HG02852 (cell line): ENCODE measurements around the gene TATDN2.
"Not testable (repeated sequence)": the region's sequence is repeated elsewhere in the genome, so short reads cannot be mapped to it uniquely, and the experiment has no call there.

Experiments
- ATAC-seq: cut with Tn5 transposase; IDR thresholded peaks from one replicate; pipeline ENCODE4 v1.9.1; 2021; ENCODE audit warnings: mild to moderate bottlenecking, moderate library complexity; ENCODE audit not compliant: unreplicated experiment

Gene TATDN2

DNA sequence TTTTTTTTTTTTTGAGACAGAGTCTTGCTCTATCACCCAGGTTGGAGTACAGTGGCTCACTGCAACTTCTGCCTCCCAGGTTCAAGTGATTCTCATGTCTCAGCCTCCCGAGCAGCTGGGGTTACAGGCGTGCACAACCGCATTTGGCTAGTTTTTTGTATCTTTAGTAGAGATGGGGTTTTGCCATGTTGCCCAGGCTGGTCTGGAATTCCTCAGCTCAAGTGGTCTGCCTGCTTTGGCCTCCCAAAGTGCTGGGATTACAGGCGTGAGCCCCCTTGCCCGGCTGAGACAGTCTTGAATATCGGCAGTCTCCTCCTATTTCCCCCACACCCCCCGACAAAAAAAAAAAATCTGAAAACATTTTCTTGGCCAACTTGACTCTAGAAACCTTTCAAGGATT is 18.7 kb downstream of the TATDN2 start:
- not testable (repeated sequence) for ATAC-seq

DNA sequence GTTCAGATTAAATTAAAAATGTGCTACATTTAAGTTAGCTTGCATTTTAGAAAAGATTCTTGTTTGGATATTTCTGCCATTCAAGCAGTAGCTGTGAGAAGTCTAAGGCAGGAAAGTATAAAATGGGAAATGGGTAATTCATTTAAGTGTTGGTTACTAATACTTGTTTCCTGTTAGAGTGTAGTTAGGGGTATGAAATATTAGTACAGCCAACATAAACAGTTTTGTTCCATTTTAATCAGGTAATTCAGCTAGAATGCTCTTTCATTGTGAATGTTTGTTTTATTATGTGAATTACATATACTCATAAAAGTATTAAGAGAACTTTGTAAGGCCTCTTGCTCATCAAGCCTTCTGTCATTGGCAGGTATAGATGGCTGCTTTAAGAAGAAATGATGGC is 19.9 kb downstream of the TATDN2 start:
- ATAC-seq, result no peak

DNA sequence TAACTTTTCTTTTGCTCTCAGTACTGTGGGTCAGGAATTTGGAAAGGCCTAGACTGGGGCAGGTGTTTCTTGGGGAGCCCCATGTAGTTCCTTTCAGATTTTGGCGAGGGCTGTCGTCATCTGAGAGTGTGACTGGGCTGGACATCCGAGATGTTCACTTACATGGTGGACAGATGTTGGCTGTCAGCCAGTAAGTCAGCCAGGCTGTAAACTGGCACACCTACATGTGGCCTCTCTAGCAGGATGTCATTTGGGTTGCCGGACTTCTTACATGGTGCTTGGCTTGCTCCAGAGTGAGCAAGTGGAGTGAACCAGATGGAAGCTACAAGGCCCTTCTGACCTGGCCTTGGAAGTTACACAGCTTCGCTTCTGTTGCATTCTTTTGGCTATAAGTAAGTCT is 20.7 kb downstream of the TATDN2 start:
- ATAC-seq, result no peak

DNA sequence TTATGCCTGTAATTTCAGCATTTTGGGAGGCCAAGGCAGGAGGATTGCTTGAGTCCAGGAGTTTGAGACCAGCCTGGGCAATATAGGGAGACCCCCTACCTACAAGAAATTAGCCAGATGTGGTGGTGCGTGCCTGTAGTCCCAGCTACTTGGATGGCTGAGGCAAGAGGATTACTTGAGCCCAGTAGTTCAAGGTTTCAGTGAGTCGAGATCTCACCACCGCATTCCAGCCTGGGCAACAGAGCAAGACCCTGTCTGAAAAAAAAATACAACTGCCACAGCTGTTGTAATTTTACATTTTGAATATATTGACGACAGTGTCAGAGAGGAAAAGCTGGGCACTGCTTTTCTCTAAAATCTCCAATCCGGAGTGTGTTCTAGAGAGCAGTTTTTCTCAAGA is 21.2 kb downstream of the TATDN2 start:
- no peak for ATAC-seq

DNA sequence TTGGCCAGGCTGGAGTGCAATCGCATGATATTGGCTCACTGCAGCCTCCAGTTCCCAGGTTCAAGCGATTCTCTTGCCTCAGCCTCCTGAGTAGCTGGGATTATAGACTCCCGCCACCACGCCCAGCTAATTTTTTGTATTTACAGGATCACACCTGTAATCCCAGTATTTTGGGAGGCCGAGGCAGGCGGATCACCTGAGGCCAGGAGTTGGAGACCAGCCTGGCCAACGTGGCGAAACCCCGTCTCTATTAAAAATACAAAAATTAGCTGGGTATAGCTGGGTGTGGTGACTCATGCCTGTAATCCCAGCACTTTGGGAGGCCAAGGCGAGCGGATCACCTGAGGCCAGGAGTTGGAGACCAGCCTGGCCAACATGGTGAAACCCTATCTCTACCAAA is 24.2 kb downstream of the TATDN2 start:
- not testable (repeated sequence) for ATAC-seq

DNA sequence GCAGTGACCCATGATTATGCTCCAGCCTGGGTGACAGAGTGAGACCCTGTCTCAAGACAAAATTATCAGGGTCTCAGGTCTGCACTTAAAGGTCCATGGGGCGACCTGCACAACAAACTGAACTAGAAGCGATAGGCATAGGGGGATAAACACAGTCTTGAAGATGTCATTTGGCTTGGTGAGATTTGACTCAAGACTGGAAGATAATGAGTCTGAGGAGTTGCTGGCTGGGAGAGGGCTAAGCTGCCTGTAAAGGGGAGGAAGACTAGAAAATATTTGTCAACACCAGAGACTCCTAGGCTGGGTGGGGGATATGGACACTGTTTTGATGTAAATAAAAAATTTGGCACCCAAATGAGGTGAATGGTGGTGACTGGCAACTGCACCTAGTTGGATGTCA is 24.7 kb downstream of the TATDN2 start:
- no peak for ATAC-seq

DNA sequence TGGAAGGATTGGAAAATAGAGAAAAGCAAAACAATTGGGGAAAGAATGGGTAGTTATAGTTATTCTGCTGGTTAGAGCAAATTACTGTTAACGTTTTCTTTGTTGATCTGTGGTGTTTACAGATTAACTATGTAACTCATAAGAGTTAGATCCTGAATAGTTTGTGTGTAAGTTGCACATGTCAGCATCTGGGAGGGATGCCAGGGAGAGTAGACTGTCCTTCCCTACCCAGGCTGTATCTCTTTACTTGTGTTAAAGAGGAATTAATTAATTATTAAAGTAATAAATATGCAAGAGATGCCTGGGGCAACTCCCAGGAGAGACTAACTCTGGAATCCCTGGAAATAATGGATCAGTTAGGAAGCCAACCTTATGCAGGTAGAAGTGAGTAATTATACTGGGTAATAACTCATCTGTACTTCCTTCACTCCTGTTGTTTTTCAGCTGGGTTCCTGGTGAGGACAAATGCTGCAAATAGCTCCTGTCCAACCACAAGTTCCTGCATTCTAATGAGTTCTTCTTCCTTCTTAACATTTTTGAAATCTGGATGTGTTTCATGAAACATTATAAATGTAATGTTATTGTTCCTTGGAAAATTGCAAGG is 25.5 kb downstream of the TATDN2 start:
- ATAC-seq, result no peak

DNA sequence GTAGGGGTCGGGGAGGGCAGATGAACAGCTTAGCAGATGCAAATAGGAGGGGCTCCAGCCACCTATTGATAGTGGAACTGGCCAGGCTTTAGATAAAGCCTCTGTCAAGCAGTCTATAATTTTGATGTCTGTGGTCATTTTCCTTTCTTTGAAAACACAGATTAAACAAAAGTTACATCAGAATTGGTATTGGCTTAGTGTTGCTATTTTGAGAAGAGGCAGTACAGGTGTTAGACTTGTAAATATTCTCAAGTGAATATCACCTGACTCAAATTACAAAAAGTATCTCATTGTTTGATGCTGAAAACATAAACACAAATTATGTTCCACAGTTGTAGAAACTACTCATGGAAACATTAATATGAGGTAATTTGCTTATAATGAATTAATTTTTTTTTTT is 26.3 kb downstream of the TATDN2 start:
- ATAC-seq, result no peak

DNA sequence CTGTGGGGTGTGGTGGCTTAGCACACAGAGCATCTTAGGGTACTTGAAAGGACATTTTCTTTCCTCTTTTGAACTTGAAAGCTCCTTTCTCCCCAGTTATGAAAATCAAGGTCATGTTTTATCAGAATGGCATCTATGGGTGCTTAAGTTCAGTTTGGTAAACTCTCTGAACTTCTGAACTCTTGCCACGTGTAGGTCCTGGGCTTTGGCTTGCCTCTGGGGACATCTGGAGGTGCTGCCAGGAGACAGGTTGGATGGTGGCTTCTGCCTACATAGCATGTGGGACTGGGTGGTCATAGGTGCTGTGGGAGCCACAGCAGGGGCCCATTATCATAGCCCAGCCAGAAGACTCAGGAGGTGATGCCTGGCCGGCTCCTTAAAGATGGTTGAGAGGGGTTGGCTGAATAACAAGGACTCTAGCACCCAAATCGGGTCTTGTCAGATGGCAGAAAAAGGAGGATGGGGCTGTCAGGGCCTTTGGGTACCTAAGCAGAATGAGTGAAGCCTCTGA is 28.9 kb downstream of the TATDN2 start:
- no peak for ATAC-seq

DNA sequence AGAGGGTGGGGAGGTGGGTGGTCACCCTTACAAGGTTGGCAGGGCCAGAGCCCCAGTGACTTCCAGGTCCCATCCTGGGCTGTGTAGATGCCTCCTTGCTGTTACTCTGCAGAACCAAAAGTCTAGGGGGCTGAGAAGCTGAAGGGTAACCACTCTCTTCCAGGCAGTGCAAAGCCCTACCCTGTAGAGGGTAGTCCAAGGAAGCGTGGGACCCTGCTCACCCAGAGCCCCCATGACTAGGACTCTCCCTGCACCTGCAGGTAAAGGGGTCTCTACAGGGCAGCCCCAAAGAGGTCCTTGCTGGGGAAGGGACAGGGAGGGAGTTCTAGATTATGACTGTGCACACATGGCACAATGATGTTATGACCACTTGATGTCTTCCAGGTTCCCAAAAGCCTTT is 30.2 kb downstream of the TATDN2 start:
- ATAC-seq, result no peak

DNA sequence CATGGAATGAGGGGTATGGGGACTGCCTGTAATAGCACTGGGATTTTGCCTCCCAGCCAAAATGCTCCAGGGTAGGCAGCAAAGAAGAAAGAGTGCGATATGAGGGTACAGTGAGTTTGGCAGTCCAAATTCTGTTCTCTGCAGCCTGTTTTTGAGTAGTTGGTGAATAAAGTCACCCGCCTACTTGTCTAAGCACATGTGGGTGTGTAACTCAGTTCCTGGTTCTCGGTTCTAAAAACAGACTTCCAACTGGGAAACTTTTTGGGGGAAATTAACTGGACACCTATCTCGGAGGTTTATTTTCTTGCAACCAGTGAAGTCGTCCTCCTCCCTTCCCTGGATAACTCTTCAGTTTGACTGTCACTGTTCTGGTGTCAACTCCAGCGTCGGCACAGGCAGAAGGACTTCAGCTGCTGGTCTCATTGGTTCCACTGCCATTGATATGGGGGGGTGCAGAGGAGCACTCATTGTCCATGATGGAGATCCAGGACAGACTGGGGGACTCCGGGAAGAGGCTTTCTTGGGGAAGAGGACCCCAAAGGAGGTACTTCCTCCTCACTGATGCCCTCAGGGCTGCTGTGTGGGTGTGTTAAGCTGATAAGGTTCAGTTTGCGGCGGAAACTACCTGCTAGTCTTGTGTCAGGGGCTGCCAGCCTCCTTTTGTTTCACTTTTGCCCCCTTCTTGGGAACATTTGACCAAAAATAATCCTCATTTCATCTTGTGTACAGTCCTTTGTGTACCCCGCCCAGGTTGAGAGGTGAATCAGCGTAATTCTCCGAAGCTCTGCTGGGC is 31.3 kb downstream of the TATDN2 start:
- no peak for ATAC-seq

DNA sequence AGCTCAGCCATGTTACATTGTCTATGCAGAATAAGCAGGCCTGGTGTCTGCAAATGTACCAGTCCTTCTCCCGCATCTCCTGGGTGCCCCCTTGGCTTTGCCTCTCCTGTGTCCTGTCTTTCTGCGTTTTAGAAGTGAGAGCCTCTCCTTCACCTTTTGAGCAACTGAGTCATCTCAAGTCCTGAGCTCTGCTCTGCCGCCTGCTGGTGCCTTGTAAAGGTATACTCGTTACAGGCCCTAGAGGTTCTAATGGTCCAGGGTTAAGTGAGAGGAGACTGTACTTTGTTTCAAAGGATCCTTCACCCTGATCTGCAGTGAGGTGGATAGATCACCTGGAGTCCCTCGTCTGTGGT is 31.9 kb downstream of the TATDN2 start:
- ATAC-seq, result no peak

DNA sequence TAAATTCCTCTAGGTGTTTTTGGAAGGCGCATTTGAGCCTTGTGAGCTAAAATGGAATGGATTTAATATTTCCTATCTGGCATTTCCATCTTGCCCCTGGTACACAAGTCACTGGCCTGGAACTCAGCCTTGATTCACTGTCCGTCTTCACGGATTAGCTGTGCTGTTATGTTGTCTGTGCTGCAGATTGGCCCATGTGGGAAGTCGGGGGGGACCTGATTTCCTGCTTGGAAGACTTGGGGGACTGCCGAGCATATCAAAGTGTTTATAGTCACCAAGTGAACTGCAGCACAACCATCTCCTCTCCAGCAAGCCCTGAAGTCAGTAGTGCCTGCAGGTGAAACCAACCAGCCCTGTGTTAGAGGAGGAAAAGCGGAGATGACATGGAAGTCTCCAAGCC is 32.3 kb downstream of the TATDN2 start:
- ATAC-seq, result no peak

DNA sequence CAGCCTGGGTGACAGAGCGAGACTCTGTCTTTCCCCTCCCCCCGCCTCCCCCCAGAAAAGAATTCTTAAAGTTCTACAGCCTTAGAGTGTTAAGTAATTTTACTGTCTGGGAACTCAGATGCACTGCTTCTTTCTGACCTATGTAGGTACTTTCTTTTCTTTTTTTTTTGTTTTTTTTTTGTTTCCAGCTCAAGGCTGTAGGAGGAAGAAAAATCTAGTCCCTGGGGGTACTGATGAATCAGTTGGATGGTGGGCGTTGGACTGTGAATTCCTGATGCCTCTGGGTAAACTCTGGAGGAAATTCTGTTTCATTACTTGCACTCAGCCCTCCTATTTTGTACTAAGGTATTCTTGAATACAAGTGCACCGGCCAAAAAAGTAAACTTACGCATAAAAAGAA is 33.7 kb downstream of the TATDN2 start:
- no peak for ATAC-seq

DNA sequence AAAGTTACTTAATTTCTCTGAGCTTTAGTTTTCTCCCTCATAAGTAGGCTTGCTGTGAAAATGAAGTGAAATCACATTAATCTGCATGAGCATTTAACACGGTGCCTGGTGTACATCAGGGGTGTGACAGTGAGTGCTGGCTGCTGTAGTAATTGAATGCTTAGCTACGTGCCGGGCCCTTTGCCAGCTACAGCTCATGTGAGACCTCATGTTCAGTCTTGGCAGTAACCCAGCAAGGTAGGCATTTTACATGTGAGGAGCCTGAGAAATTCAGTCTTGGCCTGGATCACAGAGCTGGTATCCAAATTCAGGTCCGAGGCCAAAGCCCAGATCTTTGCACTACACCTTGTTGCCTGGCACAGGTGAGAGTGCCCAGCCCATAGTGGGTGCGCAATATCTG is 35.4 kb downstream of the TATDN2 start:
- no peak for ATAC-seq

DNA sequence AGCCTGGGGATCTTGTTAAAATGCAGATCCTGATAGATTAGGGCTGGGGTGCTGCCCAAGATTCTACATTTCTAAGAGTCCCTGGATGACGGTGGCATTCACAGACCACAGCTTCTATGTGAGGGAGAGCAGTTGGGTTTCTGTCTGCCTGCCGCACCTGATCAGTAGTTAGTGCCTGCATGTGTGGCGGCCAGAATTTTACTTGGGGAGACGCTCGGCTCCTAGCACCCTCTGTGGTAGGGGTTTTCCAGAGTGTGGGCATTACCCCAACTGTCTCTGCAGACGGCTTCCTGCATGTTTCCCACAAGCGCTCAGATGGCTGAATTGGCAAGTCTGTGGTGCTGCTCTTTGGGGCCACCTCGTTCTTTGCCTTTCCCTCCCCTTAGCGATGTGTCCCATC is 36.2 kb downstream of the TATDN2 start:
- ATAC-seq, result no peak

DNA sequence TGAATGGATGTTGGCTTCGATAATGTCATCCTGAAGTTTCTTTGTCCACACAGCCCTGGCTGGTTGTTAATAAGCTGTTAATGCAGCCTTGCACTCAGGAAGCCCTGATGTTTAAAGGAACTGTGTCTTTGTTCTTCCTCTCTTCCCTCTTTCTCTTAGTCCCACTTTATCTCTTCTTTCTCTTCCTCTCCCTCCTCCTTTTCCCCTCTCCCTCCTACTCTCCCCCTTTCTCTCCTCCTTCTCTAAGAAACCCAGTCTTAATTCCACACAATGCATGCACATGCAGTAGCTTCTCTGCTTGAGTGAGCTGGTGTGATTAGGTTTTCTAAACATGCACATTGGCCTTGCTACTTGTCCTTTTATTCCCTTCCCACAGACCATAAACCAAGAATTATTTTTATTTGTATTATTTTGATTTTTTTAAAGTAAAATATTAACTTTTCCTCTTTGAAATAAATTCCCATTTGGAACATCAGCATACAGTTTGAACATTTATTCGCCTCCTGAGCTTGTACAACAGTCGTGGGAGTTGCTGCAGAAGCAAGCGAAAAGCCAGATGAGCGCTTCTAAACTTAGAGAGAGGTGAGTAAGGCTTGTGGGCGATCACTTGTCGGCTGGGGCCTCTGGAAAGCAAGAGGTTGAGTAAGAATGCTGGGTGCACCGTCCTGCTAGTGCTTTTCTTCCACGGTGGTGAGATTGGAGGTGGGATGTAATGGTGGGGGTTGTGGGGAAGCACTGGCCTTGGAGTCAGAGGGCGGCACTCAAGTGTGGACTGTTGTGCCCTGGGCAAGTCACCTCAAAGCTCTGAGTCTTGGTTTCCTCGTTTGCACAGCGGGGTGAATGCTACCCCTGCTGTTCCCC is 37.2 kb downstream of the TATDN2 start:
- ATAC-seq, result no peak

DNA sequence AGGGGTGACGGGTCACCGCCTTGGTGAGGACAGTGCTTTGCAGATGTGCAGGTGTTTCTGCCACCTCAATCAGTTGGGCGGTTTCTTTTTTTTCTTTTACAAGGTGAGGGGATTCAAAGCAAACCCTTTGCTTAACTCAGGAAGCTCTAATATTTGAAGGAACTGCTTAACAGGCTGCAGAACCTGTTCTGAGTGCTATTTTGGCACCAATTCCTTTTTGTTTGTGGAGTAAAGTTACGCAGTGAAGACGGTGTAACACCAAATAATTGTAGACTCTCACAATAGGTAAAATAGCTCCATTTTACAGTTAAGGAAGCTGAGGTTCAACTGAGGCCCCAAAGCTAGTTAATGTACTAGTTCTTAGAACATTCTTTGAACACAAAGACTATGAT is 37.9 kb downstream of the TATDN2 start:
- ATAC-seq, result no peak

DNA sequence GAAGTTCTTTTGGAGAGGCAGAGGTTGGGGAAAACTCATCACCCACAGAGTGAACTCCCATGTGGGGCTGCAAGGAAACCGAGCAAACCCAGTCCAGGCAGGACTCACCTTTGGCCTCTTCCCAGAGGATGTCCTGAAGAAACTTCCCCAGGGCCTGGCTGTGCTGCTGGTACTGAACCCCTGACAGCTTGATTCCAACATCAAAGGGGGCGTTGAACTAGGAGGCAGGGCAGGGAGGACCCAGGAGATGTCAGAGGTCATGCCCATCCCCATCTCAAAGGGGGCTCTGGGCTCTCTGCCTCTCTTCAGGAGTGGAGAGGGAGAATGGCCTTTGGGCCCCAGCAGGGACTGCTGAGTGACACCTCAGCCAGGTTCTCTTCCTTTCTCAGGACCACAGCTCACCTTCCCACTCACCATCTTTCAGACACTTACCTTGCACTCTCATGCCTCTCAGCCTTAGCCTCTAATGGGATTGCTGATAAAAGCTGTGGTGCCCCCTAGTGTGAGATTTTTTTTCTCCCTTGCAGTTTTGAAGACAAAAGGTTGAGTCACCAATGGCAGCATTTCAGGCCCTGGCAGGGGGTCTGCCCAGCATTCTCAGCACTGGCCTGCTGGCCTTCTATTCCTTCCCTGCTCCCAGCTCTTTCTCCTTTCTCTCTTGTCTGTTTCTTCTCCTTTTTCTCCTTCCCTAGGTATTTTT is 38.5 kb downstream of the TATDN2 start:
- ATAC-seq, result no peak

DNA sequence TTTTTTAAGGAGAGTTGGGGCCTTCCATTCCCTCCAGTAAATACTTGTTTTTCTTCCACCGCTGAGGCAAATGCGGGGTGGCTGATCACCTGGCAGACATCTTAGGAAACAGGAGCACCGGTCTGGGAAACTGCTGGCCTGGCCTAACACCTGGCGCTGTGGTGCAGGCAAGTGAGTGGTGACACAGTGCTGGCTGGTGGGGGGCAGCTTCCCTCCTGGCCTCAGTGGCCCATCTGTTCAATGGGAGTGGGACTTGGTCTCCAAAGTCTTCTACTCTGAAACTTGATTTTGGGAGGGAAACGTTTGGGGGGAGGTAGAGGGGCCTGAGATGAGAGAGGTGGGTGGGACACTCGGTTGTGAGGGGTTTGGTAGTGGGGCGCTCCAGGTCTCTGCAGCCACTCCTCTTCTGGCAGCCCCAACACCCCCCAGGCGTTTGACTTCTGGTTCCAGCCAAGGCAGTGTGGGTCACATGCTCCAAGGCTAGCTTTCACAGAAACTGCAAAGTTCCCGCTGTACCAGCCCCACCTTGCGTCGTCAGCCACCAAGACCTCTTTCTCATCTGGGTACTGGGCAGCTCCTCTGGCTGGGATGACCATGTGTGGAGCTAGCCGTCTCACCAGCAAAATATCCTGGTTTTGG is 39.8 kb downstream of the TATDN2 start:
- ATAC-seq, result no peak

DNA sequence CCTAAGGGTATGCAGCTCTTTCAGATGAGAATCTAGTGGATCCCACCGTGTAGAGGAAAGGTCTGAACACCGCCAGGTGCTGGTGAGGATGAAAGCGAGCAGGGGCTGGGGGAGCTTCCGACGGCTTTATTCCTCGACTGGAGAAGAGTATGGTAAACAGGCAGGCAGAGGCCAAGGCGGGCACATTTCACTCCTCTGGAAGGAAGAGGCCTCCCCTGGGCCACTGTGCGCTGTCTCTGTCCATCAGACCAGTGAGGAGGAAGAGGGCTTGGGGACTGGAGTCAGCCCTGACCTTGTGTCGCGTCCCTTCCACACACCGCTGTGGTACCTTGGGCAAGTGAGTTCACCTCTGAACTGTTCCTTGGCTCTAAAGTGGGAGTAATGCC is 40.3 kb downstream of the TATDN2 start:
- no peak for ATAC-seq
